ENCODE results near the gene CDC73.

The CDC73 gene

DNA sequence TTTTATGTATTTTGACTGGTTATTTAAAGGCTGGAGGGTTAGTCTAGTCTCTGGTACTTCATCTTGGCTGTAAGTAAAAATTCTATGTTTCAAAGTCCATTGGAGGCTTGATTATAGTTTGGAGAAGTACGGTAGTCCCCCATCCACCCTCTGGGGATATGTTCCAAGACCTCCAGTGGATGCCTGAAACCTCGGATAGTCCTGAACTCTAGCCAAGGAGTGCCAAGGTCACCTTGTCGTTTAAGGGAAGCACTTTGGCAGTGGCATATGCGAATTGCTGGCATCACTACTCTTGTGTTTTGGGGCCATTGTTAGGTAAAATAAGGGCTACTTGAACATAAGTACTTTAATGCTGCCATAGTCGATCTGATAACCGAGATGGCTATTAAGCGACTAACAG is 18.4 kb downstream of the CDC73 start:
- Histone ChIP-seq H3K9me3 (ENCODE audit: control insufficient read depth, insufficient read depth, low read length) (no peaks in the 10 kb centered on the region), H3K4me1 (ENCODE audit: control insufficient read depth, insufficient read depth, low read length) (peaks cover 10% of the 10 kb centered on the region), H3K4me3 (ENCODE audit: low read depth, low read length) (no peak overlapping the region), H3K27ac (ENCODE audit: low read depth, low read length) (no peak overlapping the region), H3K27me3 (ENCODE audit: control insufficient read depth, insufficient read depth, low read length) (no peaks in the 10 kb centered on the region), H3K9ac (ENCODE audit: low read depth, low read length) (no peak overlapping the region), H3K36me3 (ENCODE audit: control insufficient read depth, insufficient read depth, low read length) (peaks cover 86% of the 10 kb centered on the region)

DNA sequence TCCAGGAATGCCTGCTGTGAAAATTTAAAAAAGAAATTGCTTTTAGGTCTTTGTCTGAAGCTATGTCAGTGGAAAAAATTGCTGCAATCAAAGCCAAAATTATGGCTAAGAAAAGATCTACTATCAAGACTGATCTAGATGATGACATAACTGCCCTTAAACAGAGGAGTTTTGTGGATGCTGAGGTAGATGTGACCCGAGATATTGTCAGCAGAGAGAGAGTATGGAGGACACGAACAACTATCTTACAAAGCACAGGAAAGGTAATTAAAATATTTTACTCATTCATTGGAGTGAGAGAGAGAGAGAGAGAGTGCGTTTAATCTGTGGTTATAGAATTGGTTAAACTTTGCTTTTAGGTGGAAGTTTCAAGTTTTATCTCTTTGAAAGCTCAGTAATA is 20.0 kb downstream of the CDC73 start:
- Histone ChIP-seq H3K9ac (ENCODE audit: low read depth, low read length) (no peak overlapping the region), H3K9me3 (ENCODE audit: control insufficient read depth, insufficient read depth, low read length) (no peaks in the 10 kb centered on the region), H3K36me3 (ENCODE audit: control insufficient read depth, insufficient read depth, low read length) (peaks cover 85% of the 10 kb centered on the region), H3K4me1 (ENCODE audit: control insufficient read depth, insufficient read depth, low read length) (peaks cover 10% of the 10 kb centered on the region), H3K4me3 (ENCODE audit: low read depth, low read length) (no peak overlapping the region), H3K27ac (ENCODE audit: low read depth, low read length) (no peak overlapping the region), H3K27me3 (ENCODE audit: control insufficient read depth, insufficient read depth, low read length) (no peaks in the 10 kb centered on the region)

DNA sequence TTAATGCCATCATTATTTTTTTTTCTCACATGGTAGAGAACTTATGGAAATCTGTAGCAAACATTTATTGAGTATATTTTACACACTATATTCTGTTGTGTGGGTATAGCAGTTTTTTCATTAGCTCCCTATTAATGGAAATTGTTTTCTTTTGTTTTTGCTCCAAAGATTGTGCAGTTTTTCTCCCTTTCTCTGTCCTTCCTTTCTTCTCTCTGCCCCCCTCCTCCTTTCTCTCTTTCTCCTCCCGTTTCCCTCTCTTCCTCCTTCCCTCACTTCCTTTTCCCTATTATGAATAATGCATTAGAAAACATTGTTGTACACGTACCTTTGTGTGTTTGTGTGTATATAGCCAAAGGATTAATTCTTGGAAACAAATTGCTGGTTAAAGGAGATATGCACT is 20.6 kb downstream of the CDC73 start:
- no peak overlapping the region for H3K4me3 ChIP-seq (ENCODE audit: low read depth, low read length)
- peaks cover 84% of the 10 kb centered on the region for H3K36me3 ChIP-seq (ENCODE audit: control insufficient read depth, insufficient read depth, low read length)
- H3K27me3 ChIP-seq (ENCODE audit: control insufficient read depth, insufficient read depth, low read length) = no peaks in the 10 kb centered on the region
- peaks cover 10% of the 10 kb centered on the region for H3K4me1 ChIP-seq (ENCODE audit: control insufficient read depth, insufficient read depth, low read length)
- no peak overlapping the region for H3K27ac ChIP-seq (ENCODE audit: low read depth, low read length)
- no peaks in the 10 kb centered on the region for H3K9me3 ChIP-seq (ENCODE audit: control insufficient read depth, insufficient read depth, low read length)
- no peak overlapping the region for H3K9ac ChIP-seq (ENCODE audit: low read depth, low read length)

DNA sequence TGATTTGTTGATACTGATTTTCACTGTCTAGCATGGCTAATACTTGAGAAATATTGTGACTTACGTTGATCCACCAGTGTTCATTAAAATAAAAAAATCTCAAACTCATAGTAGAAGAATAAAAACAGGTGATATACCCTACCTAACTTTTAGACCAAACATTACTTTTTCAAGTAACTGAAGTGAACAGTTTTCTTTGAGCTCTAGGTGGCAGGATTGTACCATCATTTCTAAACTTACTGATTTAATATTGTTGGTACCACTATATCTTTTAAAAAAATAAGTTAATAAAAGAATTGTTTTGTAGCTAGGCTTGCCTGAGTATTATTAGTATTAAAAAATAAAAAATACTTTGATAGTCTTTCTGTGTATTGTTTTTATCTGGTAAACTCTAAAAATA is 21.5 kb downstream of the CDC73 start:
- Histone ChIP-seq H3K27ac (ENCODE audit: low read depth, low read length) (no peak overlapping the region), H3K9me3 (ENCODE audit: control insufficient read depth, insufficient read depth, low read length) (no peaks in the 10 kb centered on the region), H3K27me3 (ENCODE audit: control insufficient read depth, insufficient read depth, low read length) (no peaks in the 10 kb centered on the region), H3K36me3 (ENCODE audit: control insufficient read depth, insufficient read depth, low read length) (peaks cover 82% of the 10 kb centered on the region), H3K4me3 (ENCODE audit: low read depth, low read length) (no peak overlapping the region), H3K4me1 (ENCODE audit: control insufficient read depth, insufficient read depth, low read length) (peaks cover 10% of the 10 kb centered on the region), H3K9ac (ENCODE audit: low read depth, low read length) (no peak overlapping the region)

DNA sequence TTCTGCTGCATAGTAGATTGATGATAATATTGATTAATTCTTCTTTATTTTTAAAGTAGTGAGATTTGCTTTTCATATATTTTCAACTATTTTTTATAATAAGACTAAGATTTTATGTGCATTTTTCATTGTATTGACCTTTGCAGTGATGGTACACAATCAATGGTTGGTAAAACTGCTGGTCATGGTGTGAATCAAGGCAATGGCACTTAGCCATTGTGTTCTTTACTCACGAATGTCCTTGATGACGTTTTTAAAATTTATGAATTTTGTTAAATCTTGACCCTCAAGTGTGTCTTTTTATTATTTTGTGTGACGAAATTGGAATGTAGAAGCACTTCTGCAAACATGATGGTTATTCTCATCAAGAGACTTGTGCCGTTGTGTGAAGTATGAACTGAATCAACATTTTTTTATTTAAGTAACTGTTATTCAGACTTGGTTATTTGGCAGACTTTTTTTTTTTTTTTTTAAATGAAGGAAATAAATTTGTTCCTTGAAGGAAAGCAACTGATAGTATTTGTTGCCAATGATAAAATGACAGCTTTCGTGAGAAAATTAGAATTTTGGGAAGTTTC is 22.6 kb downstream of the CDC73 start:
- Histone ChIP-seq H3K9me3 (ENCODE audit: control insufficient read depth, insufficient read depth, low read length) (no peaks in the 10 kb centered on the region), H3K36me3 (ENCODE audit: control insufficient read depth, insufficient read depth, low read length) (peaks cover 88% of the 10 kb centered on the region)

DNA sequence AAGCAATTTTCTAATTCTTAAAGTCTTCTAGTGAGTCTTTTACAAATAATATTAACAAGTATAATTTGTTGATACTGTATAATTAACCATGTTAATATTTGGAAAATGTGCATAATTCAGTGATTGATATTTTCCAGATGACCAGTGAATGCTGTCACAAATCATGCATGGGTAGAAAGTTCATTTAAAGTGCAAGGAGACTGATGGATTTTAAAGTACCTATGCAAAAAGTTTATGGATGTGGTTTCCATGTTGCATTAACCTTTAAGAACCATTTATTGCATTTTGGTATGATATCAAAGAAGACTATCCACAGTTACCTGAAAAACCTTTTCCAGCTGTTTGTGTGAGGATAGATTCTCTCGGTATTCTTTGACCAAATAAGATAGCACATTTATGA is 23.2 kb downstream of the CDC73 start:
- Histone ChIP-seq H3K27me3 (ENCODE audit: control insufficient read depth, insufficient read depth, low read length) (no peaks in the 10 kb centered on the region), H3K36me3 (ENCODE audit: control insufficient read depth, insufficient read depth, low read length) (peaks cover 88% of the 10 kb centered on the region), H3K9me3 (ENCODE audit: control insufficient read depth, insufficient read depth, low read length) (no peaks in the 10 kb centered on the region), H3K4me3 (ENCODE audit: low read depth, low read length) (no peak overlapping the region), H3K27ac (ENCODE audit: low read depth, low read length) (no peak overlapping the region), H3K9ac (ENCODE audit: low read depth, low read length) (no peak overlapping the region), H3K4me1 (ENCODE audit: control insufficient read depth, insufficient read depth, low read length) (peaks cover 8% of the 10 kb centered on the region)

More for the DNA sequence above, 22.6 kb downstream of the CDC73 start:
- no peak overlapping the region for H3K9ac ChIP-seq (ENCODE audit: low read depth, low read length)
- H3K4me3 ChIP-seq (ENCODE audit: low read depth, low read length) = no peak overlapping the region
- H3K27ac ChIP-seq (ENCODE audit: low read depth, low read length) = no peak overlapping the region
- no peaks in the 10 kb centered on the region for H3K27me3 ChIP-seq (ENCODE audit: control insufficient read depth, insufficient read depth, low read length)
- peaks cover 10% of the 10 kb centered on the region for H3K4me1 ChIP-seq (ENCODE audit: control insufficient read depth, insufficient read depth, low read length)

DNA sequence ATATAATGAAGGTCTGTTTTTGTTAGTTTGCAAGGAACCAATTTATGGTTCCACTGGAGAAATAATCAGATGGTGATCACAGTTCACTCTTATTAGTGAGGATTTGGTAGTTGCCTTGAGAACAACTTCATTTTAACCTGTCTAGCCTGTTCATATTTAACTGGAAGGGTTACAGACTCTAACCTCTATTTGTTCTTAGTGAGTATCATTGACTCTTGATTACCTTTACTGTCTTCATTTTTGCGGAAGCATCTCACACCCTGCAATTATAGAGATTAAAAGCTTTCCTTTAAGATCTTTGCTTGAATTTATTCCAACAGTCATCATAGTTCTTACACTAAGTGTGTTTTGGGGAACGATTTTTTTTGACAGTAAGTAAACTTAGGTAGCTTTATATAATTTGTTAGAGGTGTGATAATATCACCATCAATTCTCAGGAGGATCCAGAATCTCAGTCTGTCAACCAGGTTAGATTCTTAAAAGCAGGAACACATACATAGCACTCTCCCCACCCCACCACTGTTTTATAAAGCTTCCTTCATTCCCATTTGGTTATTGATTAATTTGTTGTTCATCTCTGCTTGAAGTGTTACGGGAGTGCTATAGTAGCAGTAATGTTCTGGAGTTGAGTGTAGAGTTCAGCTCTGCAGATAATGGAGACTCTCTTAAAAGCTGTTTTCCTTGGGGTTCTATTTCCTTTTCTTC is 34.4 kb downstream of the CDC73 start:
- Histone ChIP-seq H3K9me3 (ENCODE audit: control insufficient read depth, insufficient read depth, low read length) (no peaks in the 10 kb centered on the region), H3K27ac (ENCODE audit: low read depth, low read length) (no peak overlapping the region), H3K36me3 (ENCODE audit: control insufficient read depth, insufficient read depth, low read length) (peaks cover 54% of the 10 kb centered on the region), H3K27me3 (ENCODE audit: control insufficient read depth, insufficient read depth, low read length) (no peaks in the 10 kb centered on the region), H3K4me3 (ENCODE audit: low read depth, low read length) (no peak overlapping the region), H3K4me1 (ENCODE audit: control insufficient read depth, insufficient read depth, low read length) (no peaks in the 10 kb centered on the region), H3K9ac (ENCODE audit: low read depth, low read length) (no peak overlapping the region)

DNA sequence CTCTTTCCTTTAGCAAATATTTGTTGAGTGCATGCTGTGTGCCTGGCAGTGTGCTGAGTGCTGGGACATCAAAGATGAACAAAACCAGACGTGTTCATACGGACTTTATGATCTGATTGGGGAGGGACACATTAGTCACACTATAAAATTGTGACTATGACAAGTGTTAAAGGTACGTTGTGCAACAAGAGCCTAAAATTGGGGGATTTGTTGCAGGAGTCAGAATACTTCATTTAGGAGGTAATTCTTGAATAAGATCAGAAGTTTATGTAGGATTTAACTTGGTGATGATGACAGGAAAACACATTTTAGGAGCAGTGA is 35.0 kb downstream of the CDC73 start:
- H3K9me3 ChIP-seq (ENCODE audit: control insufficient read depth, insufficient read depth, low read length) = no peaks in the 10 kb centered on the region
- no peaks in the 10 kb centered on the region for H3K4me1 ChIP-seq (ENCODE audit: control insufficient read depth, insufficient read depth, low read length)
- H3K27ac ChIP-seq (ENCODE audit: low read depth, low read length) = no peak overlapping the region
- no peak overlapping the region for H3K9ac ChIP-seq (ENCODE audit: low read depth, low read length)
- no peak overlapping the region for H3K4me3 ChIP-seq (ENCODE audit: low read depth, low read length)
- H3K27me3 ChIP-seq (ENCODE audit: control insufficient read depth, insufficient read depth, low read length) = no peaks in the 10 kb centered on the region
- peaks cover 49% of the 10 kb centered on the region for H3K36me3 ChIP-seq (ENCODE audit: control insufficient read depth, insufficient read depth, low read length)

DNA sequence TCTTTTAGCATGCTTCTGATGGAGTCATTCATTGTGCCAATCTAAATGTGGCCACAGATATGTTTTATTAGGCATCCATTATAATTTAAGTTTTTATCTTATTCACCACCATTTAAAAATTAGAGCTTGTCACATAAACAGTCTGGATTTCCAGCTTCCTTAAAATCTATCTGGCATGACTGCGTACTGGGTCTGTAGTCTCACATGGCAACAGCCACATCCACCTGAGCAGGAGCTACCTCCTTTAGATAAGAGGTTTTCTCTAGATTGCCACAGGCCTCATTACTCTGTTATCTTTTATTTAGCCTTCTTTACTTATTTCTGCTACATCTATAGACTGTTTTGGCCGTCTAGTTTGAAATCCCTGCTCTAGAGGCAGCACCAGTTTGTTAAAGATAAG is 35.5 kb downstream of the CDC73 start:
- Histone ChIP-seq H3K9me3 (ENCODE audit: control insufficient read depth, insufficient read depth, low read length) (no peaks in the 10 kb centered on the region), H3K4me1 (ENCODE audit: control insufficient read depth, insufficient read depth, low read length) (no peaks in the 10 kb centered on the region), H3K27ac (ENCODE audit: low read depth, low read length) (no peak overlapping the region), H3K36me3 (ENCODE audit: control insufficient read depth, insufficient read depth, low read length) (peaks cover 43% of the 10 kb centered on the region), H3K4me3 (ENCODE audit: low read depth, low read length) (no peak overlapping the region), H3K27me3 (ENCODE audit: control insufficient read depth, insufficient read depth, low read length) (no peaks in the 10 kb centered on the region), H3K9ac (ENCODE audit: low read depth, low read length) (no peak overlapping the region)

DNA sequence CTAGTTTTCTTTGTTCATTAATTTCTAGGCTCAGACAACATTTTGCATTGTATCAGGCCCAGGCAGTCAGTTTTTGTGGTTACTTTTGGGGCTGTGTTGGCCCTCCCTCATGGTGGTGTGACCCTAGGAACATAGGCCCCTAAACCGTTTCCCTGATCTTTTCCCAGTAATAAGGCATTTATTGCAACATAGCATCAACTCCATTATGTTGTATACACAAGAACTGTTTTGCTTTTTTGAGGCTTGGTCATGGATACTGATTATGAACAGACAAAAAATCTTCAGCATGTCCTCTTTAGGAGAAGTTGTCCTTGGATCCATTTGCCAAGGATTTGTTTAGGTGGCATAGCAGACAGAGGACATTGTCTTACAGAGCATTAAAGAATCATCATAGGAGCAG is 54.3 kb downstream of the CDC73 start:
- H3K9ac ChIP-seq (ENCODE audit: low read depth, low read length) = no peak overlapping the region
- H3K36me3 ChIP-seq (ENCODE audit: control insufficient read depth, insufficient read depth, low read length) = no peaks in the 10 kb centered on the region
- no peaks in the 10 kb centered on the region for H3K27me3 ChIP-seq (ENCODE audit: control insufficient read depth, insufficient read depth, low read length)
- no peak overlapping the region for H3K4me3 ChIP-seq (ENCODE audit: low read depth, low read length)
- no peaks in the 10 kb centered on the region for H3K9me3 ChIP-seq (ENCODE audit: control insufficient read depth, insufficient read depth, low read length)
- 0 out of 2 replicates have a peak, but pooled peaks cover 3% of the 10 kb centered on the region for H3K4me1 ChIP-seq (ENCODE audit: control insufficient read depth, insufficient read depth, low read length)
- no peak overlapping the region for H3K27ac ChIP-seq (ENCODE audit: low read depth, low read length)

DNA sequence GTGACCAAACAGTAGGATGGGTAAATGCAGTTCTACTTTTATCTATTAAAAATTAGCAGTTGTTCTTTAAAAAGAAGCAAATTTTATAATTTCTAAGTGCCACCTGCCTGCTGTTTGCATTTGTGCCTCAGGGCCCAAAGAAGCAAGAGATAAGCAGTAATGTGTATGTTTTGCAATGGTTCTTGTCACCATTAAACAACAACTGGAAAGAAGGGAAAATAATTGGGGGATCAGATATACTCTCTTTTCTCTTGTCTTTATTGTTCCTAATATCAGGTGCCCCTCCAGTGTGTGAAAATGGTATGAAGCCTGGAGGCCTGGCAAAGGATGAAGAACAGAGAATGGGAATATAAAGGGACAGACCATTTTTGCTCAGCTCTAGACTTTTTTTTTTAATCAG is 55.0 kb downstream of the CDC73 start:
- Histone ChIP-seq H3K4me3 (ENCODE audit: low read depth, low read length) (no peak overlapping the region), H3K36me3 (ENCODE audit: control insufficient read depth, insufficient read depth, low read length) (no peaks in the 10 kb centered on the region), H3K27ac (ENCODE audit: low read depth, low read length) (no peak overlapping the region), H3K27me3 (ENCODE audit: control insufficient read depth, insufficient read depth, low read length) (no peaks in the 10 kb centered on the region), H3K4me1 (ENCODE audit: control insufficient read depth, insufficient read depth, low read length) (0 out of 2 replicates have a peak, but pooled peaks cover 3% of the 10 kb centered on the region), H3K9ac (ENCODE audit: low read depth, low read length) (no peak overlapping the region), H3K9me3 (ENCODE audit: control insufficient read depth, insufficient read depth, low read length) (no peaks in the 10 kb centered on the region)

All from HUES48 (cell line).